SU-DHL-6 (cell line): ENCODE measurements around the gene NEGR1.

ENCODE experiments used
- EZH2phosphoT487 ChIP-seq: fragments of 200-600 bp; sonication (generic), shearing (Covaris generic); conservative IDR thresholded peaks from 2 replicates; pipeline ENCODE4 v1.6.1; 2018; ENCODE audit warnings: mild to moderate bottlenecking, antibody characterized with exemption, low read length, moderate library complexity, mixed read lengths
- TF ChIP-seq, protein P1 (sequence below): fragments of 200-600 bp; sonication (generic); IDR thresholded peaks from one replicate; pipeline ENCODE4 v1.5.1; 2017; ENCODE audit warnings: antibody characterized with exemption, mild to moderate bottlenecking, low read length, moderate library complexity; ENCODE audit not compliant: insufficient read depth, poor library complexity, severe bottlenecking

DNA sequence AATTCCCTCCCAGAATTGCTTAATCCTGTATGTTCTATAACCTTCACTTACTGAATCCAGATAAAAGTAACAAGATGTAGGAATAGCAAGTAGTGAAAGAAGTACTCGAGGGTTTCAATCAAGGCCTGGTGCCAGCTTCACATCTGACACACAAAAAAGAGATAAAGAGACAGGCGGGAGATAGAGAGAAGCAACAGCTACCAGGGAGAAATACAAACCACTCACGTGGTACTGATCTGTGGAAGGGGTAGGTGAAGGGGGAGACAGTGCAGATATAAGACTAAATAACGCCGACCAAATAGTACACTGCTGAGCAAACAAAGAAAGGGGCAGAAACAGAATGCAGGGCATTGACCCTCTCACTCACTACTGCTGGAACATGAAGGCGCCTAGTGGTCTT lies 295.2 kb downstream of the NEGR1 start:
- TF ChIP-seq, protein P1, sequence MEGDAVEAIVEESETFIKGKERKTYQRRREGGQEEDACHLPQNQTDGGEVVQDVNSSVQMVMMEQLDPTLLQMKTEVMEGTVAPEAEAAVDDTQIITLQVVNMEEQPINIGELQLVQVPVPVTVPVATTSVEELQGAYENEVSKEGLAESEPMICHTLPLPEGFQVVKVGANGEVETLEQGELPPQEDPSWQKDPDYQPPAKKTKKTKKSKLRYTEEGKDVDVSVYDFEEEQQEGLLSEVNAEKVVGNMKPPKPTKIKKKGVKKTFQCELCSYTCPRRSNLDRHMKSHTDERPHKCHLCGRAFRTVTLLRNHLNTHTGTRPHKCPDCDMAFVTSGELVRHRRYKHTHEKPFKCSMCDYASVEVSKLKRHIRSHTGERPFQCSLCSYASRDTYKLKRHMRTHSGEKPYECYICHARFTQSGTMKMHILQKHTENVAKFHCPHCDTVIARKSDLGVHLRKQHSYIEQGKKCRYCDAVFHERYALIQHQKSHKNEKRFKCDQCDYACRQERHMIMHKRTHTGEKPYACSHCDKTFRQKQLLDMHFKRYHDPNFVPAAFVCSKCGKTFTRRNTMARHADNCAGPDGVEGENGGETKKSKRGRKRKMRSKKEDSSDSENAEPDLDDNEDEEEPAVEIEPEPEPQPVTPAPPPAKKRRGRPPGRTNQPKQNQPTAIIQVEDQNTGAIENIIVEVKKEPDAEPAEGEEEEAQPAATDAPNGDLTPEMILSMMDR: no peak
- no peak for TF ChIP-seq EZH2phosphoT487
